GM18502 (cell line): Measurements from ENCODE around the gene HDAC11.
"Not testable (repeated sequence)": the region's sequence is repeated elsewhere in the genome, so short reads cannot be mapped to it uniquely, and the experiment has no call there.

Source experiments
- ATAC-seq: cut with Tn5 transposase; IDR thresholded peaks from one replicate; pipeline ENCODE4 v1.9.1; 2021; ENCODE audit warnings: mild to moderate bottlenecking; ENCODE audit not compliant: unreplicated experiment, poor library complexity

The HDAC11 gene

GRCh38 chr3:13479582-13480339 is at the start of gene HDAC11:
Gene HDAC11 (plus strand): TSS chr3:13480306. CDS start chr3:13480348, 42 bp downstream.
- ATAC-seq: peak; percentile 98

- ATAC-seq: not testable (repeated sequence)
Observed at GRCh38 chr3:13430411-13430875, 49.7 kb upstream of the HDAC11 start.

GRCh38 chr3:13432093-13432492 is 48.0 kb upstream of the HDAC11 start:
- ATAC-seq: no peak

GRCh38 chr3:13433912-13434311 is 46.2 kb upstream of the HDAC11 start:
- ATAC-seq: no peak

GRCh38 chr3:13436213-13436612 is 43.9 kb upstream of the HDAC11 start:
- not testable (repeated sequence) for ATAC-seq

GRCh38 chr3:13440204-13440817 is 39.8 kb upstream of the HDAC11 start:
- ATAC-seq: no peak

GRCh38 chr3:13442882-13443281 is 37.2 kb upstream of the HDAC11 start:
- not testable (repeated sequence) for ATAC-seq

- peak; percentile 8 for ATAC-seq
Observed at GRCh38 chr3:13451301-13451673, 28.8 kb upstream of the HDAC11 start.

- ATAC-seq: no peak
Observed at GRCh38 chr3:13452490-13453335, 27.4 kb upstream of the HDAC11 start.

GRCh38 chr3:13455644-13456043 is 24.5 kb upstream of the HDAC11 start:
- no peak for ATAC-seq

- no peak for ATAC-seq
Observed at GRCh38 chr3:13457593-13457992, 22.5 kb upstream of the HDAC11 start.

- no peak for ATAC-seq
Observed at GRCh38 chr3:13459605-13460340, 20.3 kb upstream of the HDAC11 start.

GRCh38 chr3:13460341-13460736 is 19.8 kb upstream of the HDAC11 start:
- ATAC-seq: no peak

GRCh38 chr3:13461169-13462124 is 18.7 kb upstream of the HDAC11 start:
- peak; percentile 58 for ATAC-seq

- ATAC-seq: no peak
Observed at GRCh38 chr3:13462125-13462629, 17.9 kb upstream of the HDAC11 start.

GRCh38 chr3:13462822-13463221 is 17.3 kb upstream of the HDAC11 start:
- no peak for ATAC-seq

- ATAC-seq: no peak
Observed at GRCh38 chr3:13463618-13464400, 16.3 kb upstream of the HDAC11 start.

- ATAC-seq: no peak
Observed at GRCh38 chr3:13465236-13465873, 14.8 kb upstream of the HDAC11 start.
